Natural killer cell treated with Interleukin-12 subunit alpha and Interleukin-12 subunit beta and Interleukin-15 and Interleukin-18, amount 100 ng/mL, for 72 hours (primary cell): ENCODE data around the gene LRP5. TPM values are rescaled to one million over a fixed set of nuclear protein-coding genes. Genes with fewer than 3 reads are reported as not detected.

Experiments
- ATAC-seq, 2 donors: fragments of 150-1000 bp; cut with Tn5 transposase in 1 of 2; sonication (Bioruptor Pico), chemical (Tn5 transposase) in 1 of 2; 2 replicates each; pipeline ENCODE4 v1.10.0; 2021
- DNase-seq: peaks from one replicate; pipeline ENCODE4 v3.0.0; 2022; ENCODE audit warnings: low spot score
- H3K27ac Mint-ChIP-seq, 2 donors: 1 replicate in 1 of 2; 2 replicates in 1 of 2; pipeline ENCODE4 v1.8.0; 2022; ENCODE audit warnings: mixed read lengths in 2 of 2, mild to moderate bottlenecking in 1 of 2, moderate library complexity in 1 of 2
- H3K27me3 Mint-ChIP-seq, 2 donors: 1 replicate in 1 of 2; 2 replicates in 1 of 2; pipeline ENCODE4 v1.8.0; 2022; ENCODE audit warnings: mixed read lengths in 2 of 2
- H3K36me3 Mint-ChIP-seq: one replicate; pipeline ENCODE4 v1.8.0; 2022; ENCODE audit warnings: mixed read lengths
- H3K4me1 Mint-ChIP-seq, 2 donors: 1 replicate in 1 of 2; 2 replicates in 1 of 2; pipeline ENCODE4 v1.8.0; 2022; ENCODE audit warnings: low read depth in 2 of 2, mixed read lengths in 2 of 2, mild to moderate bottlenecking in 1 of 2
- H3K4me3 Mint-ChIP-seq: one replicate; pipeline ENCODE4 v1.8.0; 2022; ENCODE audit warnings: mixed read lengths
- H3K9me3 Mint-ChIP-seq: 2 replicates; pipeline ENCODE4 v1.8.0; 2022; ENCODE audit warnings: mixed read lengths
- total RNA-seq, 2 donors: library from RNA; stranded (reverse); gene quantifications; one replicate each; pipeline ENCODE4 v1.2.3, GENCODE V29; 2022

LRP5 gene
- total RNA-seq, 2 donors from 2014 or later: 0.93 to 2.1 TPM

DNA sequence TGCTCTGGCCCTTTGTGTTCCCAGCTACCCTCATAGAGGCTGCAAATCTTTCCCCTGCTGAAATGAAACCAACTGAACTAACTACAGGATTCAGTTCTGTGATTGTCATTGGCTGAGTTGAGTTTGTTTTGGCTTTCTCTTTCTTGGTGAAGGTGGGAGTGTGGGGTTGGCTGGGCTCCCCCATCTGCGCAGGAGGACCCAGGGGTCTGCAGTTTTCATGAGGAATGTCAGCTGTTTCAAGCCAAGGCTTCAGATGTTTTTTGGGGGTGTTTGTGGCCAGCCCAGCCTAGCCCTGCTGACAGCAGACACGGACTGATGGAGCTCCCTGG lies 34.0 kb downstream of the LRP5 start:
- ATAC-seq: no peak
- Mint-ChIP-seq H3K27me3 (peaks cover 0 to 2% of the 10 kb centered on the region in 2 donors), H3K9me3 (no peaks in the 10 kb centered on the region), H3K4me1 (peaks cover 5 to 6% of the 10 kb centered on the region in 2 donors), H3K27ac (no peak overlapping the region), H3K4me3 (no peak overlapping the region), H3K36me3 (no peaks in the 10 kb centered on the region)
- DNase-seq: no peak

DNA sequence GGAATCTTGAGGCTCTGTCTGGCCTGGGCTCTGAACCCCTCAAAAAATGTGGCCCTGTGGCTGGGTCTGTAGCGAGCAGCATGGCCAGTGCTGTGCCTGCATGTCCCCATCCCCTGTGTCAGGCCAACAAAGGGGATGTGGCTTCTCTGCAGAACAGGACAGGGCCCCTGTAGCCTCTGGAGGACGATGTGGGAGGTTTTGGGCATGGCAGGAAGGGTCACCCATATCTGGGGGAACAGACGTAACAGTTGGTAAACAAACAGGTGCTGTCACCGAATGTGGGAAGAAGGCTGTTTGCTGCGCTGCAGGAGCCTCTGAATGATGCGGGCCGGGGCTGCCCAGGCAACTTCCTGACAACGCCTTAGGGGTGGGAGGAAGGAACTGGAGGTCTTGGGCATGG lies 35.0 kb downstream of the LRP5 start:
- H3K27me3 Mint-ChIP-seq: no peaks in the 10 kb centered on the region
- no peaks in the 10 kb centered on the region for H3K9me3 Mint-ChIP-seq
- no peaks in the 10 kb centered on the region for H3K36me3 Mint-ChIP-seq
- ATAC-seq: no peak
- H3K4me3 Mint-ChIP-seq: no peak overlapping the region
- DNase-seq: no peak
- no peak overlapping the region for H3K27ac Mint-ChIP-seq
- peaks cover 0 to 3% of the 10 kb centered on the region in 2 donors for H3K4me1 Mint-ChIP-seq

DNA sequence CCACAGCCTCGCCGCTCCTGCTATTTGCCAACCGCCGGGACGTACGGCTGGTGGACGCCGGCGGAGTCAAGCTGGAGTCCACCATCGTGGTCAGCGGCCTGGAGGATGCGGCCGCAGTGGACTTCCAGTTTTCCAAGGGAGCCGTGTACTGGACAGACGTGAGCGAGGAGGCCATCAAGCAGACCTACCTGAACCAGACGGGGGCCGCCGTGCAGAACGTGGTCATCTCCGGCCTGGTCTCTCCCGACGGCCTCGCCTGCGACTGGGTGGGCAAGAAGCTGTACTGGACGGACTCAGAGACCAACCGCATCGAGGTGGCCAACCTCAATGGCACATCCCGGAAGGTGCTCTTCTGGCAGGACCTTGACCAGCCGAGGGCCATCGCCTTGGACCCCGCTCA lies 35.5 kb downstream of the LRP5 start:
- H3K36me3 Mint-ChIP-seq: no peaks in the 10 kb centered on the region
- ATAC-seq: no peak
- no peak overlapping the region for H3K27ac Mint-ChIP-seq

DNA sequence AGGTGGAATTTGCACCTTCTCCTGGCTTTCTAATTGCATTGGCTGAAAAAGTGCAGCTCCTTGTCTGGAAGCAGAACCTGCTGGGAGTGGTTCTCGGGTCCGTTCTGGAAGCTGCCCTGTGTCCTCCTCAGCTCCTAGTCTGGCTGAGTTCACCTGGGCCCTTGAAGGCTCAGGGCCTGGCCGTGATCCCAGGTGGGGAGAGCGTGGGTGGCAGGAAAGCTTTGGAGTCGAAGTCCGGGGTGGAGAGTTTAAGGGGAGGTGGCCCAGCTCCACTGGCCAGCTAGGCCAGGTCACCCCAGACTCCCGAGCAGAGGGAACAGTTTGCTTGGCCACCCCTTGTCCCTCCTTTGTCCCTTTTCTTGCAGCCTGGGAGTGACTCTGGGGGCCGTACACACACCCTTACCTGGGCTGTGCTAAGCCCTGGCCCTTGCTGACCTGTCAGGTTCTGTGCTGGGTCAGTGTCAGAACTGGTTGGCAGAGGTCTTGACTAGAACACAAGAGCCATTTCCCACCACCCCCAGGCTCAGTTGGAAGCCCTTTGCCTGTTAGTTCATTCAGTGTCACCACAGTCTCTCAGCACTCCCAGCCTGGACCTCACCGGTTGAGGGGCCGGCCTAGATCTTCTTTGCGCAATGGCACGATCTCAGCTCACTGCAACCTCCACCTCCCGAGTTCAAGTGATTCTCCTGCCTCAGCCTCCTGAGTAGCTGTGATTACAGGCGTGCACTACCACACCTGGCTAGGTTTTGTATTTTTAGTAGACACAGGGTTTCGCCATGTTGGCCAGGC lies 37.3 kb downstream of the LRP5 start:
- ATAC-seq (no peak), DNase-seq (no peak)
- Mint-ChIP-seq H3K4me1 (peaks cover 0 to 3% of the 10 kb centered on the region in 2 donors), H3K36me3 (no peaks in the 10 kb centered on the region), H3K9me3 (no peaks in the 10 kb centered on the region), H3K27me3 (no peaks in the 10 kb centered on the region), H3K4me3 (no peak overlapping the region), H3K27ac (no peak overlapping the region)

More for the DNA sequence above, 35.5 kb downstream of the LRP5 start:
- H3K4me1 Mint-ChIP-seq: peaks cover 0 to 3% of the 10 kb centered on the region in 2 donors
- no peak for DNase-seq
- H3K27me3 Mint-ChIP-seq: no peaks in the 10 kb centered on the region
- no peak overlapping the region for H3K4me3 Mint-ChIP-seq
- no peaks in the 10 kb centered on the region for H3K9me3 Mint-ChIP-seq

DNA sequence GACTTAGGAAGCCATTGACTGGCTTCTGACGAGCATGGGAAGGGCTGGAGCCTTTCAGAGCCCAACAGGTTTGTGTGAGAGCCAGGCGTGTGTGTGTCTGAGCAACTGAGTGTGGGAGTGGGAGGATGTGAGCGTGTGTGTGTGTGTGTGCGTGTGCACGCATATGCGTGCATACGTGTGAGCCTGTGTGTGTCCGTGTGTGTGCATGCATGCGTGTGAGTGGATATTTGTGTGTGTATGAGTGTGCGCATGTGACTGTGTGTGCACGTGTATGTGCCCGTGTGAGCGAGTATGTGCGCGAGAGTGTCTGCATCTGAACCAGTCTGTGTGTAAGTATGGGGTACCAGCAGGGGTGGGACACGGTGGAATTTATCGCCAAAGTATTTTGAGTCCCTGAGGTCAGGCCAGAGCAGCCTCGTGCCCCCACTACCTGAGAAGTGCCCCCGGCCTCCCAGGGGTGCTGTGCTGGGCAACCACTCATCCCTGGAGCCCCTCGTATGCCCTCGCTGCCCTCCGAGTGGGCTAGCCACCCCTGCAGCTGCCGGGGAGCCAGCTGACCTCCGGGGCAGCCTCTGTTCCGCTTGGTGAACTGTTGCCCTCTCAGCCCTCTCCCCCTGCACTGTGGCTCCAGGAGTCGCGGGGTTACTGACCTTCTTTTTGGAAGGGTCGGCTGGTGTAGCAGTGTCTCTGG lies 38.5 kb downstream of the LRP5 start:
- Mint-ChIP-seq H3K4me1 (peaks cover 0 to 3% of the 10 kb centered on the region in 2 donors), H3K9me3 (no peaks in the 10 kb centered on the region), H3K4me3 (no peak overlapping the region), H3K27ac (no peak overlapping the region), H3K27me3 (no peaks in the 10 kb centered on the region), H3K36me3 (no peaks in the 10 kb centered on the region)
- ATAC-seq (no peak), DNase-seq (no peak)

DNA sequence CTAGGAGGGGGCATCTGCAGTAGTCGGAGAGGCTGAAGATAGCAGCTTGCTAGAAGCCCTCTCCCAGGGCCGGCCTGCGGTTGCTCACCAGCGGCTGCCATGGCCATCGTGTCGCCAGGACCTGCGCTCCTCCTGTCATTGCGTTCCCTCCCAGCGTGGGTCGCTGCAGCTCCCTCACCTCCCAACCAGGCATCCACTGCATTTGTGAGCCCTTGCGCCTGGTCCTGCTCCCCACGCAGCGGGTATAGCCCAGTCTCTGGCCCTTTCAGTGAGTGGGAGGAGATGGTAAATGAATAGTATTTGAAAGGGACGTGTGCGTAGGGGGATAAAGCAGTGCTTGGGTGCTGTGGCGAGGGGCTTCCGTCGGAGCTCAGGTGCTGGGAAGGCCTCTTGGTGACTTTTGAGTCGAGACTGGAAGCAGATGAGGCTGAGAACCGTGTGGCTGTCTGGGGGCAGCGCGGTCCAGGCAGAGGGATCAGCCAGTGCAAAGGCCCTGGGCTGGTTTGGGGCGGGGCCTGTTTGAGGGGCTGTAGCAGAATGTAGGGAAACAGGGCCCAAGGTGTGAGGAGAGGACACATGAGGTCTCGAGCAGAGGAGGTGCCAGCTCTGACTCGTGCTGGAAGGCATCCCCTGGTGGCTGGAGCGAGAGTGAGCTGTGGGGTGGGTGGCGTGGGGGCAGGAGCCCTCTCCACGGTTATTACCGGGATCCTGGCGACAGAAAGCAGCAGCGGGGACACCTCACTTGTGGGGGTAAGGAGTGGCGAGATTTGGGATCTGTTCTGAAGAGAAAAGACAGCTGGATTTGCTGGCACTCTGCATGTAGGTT lies 39.3 kb downstream of the LRP5 start:
- peaks cover 0 to 2% of the 10 kb centered on the region in 2 donors for H3K27me3 Mint-ChIP-seq
- no peak for ATAC-seq
- H3K9me3 Mint-ChIP-seq: no peaks in the 10 kb centered on the region

DNA sequence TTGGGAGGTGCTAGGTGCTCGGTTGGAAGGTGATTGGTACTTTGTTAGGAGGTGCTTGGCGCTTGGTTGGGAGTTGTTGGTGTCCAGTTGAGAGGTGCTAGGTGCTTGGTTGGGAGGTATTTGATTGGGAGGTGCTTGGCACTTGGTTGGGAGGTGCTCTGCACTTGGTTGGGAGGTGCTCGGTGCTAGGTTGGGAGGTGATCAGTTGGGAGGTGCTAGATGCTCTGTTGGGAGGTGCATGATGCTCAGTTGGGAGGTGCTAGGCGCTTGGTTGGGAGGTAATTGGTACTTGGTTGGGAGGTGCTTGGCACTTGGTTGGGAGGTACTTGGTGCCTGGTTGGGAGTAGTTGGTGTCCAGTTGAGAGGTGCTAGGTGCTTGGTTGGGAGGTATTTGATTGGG lies 40.2 kb downstream of the LRP5 start:
- peaks cover 0 to 2% of the 10 kb centered on the region in 2 donors for H3K27me3 Mint-ChIP-seq
- DNase-seq (no peak), ATAC-seq (no peak)
- H3K9me3 Mint-ChIP-seq: no peaks in the 10 kb centered on the region
- no peak overlapping the region for H3K27ac Mint-ChIP-seq
- H3K4me1 Mint-ChIP-seq: no peaks in the 10 kb centered on the region
- H3K4me3 Mint-ChIP-seq: no peak overlapping the region
- no peaks in the 10 kb centered on the region for H3K36me3 Mint-ChIP-seq

More for the DNA sequence above, 39.3 kb downstream of the LRP5 start:
- DNase-seq: no peak
- Mint-ChIP-seq H3K4me1 (peaks cover 0 to 3% of the 10 kb centered on the region in 2 donors), H3K36me3 (no peaks in the 10 kb centered on the region), H3K27ac (no peak overlapping the region), H3K4me3 (no peak overlapping the region)

DNA sequence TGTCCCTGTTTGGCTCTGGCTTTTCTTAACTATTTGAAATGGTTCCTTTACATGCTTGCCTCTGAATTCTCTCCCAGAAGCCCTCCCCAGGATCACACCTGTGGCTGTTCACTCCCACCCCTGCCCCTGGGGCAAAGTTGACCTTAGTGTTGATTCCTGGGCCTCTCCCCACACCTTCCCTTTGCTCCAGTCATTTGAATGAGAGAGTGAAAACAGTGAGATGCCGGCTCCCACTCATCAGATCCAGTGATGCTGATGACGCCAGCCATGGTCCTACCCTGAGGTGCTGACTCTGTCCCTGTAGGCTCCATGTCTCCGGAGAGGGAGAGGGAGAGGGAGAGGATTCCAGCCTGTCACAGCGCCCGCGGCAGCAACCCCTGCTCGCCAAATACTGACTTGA lies 40.7 kb downstream of the LRP5 start:
- Mint-ChIP-seq H3K4me1 (no peaks in the 10 kb centered on the region), H3K4me3 (no peak overlapping the region), H3K9me3 (no peaks in the 10 kb centered on the region), H3K36me3 (no peaks in the 10 kb centered on the region), H3K27ac (no peak overlapping the region), H3K27me3 (peaks cover 0 to 2% of the 10 kb centered on the region in 2 donors)
- ATAC-seq (no peak), DNase-seq (no peak)

DNA sequence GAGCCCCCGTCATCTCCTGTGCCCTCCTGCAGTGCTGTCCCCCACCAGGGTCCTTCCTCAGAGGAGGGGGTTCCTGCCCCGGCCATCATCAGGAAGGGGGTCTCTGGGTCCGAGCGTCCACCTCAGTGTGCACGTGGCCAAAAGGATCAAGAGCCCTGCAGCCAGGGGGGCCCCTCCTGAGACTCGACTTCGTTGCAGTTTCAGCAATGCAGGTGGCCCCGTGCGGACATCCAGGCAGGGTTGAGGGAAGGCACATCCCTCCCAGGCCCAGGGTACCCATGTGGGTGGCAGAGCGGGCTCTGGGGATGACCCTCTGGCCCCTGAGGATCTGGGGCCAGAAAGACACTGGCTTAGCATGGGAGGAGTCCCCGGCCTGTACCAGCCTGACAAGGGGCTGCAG lies 41.3 kb downstream of the LRP5 start:
- no peak overlapping the region for H3K27ac Mint-ChIP-seq
- H3K9me3 Mint-ChIP-seq: no peaks in the 10 kb centered on the region
- peaks cover 0 to 2% of the 10 kb centered on the region in 2 donors for H3K27me3 Mint-ChIP-seq
- no peak for DNase-seq
- ATAC-seq: no peak
- H3K36me3 Mint-ChIP-seq: no peaks in the 10 kb centered on the region
- no peak overlapping the region for H3K4me3 Mint-ChIP-seq
- H3K4me1 Mint-ChIP-seq: no peaks in the 10 kb centered on the region

DNA sequence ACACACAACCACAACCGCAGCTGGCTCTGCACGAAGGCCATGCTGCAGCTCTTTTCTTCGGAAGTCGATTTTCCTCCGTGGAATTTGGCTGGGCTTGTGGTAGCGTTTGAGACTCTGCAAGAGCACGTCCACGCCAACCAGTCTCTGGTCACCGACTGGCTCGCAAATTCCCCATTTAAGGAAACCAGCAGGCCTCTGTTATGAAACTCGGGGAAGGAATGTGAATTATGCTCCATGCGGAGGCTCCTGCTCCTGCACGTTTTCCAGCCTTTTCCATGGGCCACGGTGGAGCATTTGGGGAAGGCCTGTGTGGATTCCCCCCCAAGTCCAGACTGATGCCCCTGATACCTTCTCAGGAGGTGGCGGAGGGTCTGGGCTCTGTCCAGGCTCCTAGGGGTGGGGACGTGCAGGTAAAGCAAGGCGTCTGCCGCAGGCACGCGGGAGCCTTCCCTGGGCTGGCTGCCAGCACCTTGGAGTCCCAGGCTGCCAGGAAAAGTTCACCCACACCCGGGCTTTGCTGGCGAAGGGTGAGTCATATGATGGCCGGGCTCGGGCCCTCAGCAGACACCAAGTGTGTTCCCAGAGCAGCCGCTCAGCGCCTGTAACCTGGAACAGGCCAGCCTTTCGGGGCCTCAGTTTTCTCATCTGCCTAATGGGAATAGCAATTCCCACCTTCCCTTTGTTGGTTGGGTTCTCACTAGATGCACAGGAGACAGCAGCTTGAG lies 41.9 kb downstream of the LRP5 start:
- no peaks in the 10 kb centered on the region for H3K36me3 Mint-ChIP-seq
- peaks cover 0 to 2% of the 10 kb centered on the region in 2 donors for H3K27me3 Mint-ChIP-seq
- no peaks in the 10 kb centered on the region for H3K9me3 Mint-ChIP-seq
- no peak overlapping the region for H3K27ac Mint-ChIP-seq
- no peak overlapping the region for H3K4me3 Mint-ChIP-seq
- H3K4me1 Mint-ChIP-seq: no peaks in the 10 kb centered on the region
- DNase-seq: no peak
- no peak for ATAC-seq

DNA sequence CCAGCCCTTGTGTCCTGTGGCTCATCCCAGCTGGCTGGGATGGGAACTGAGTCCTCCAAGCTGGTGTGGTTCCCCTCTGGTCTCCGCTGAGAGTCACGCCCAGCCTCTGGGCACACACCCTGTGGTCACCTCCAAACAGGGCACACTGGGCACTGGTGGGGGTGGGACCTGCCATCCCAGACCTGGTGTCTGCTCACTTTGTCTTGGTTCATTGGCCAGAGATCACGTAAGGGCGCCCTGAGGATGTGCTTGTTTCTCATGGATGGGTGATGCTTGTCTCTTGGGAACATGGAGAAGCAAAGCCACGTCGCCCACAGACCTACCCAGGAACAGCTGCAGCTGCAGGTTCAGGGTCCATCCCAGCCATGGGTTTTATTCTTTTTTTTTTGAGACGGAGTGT lies 43.1 kb downstream of the LRP5 start:
- ATAC-seq: no peak
- H3K27me3 Mint-ChIP-seq: peaks cover 0 to 2% of the 10 kb centered on the region in 2 donors
- no peak overlapping the region for H3K4me3 Mint-ChIP-seq
- no peaks in the 10 kb centered on the region for H3K9me3 Mint-ChIP-seq
- no peak overlapping the region for H3K27ac Mint-ChIP-seq
- H3K4me1 Mint-ChIP-seq: no peaks in the 10 kb centered on the region
- no peaks in the 10 kb centered on the region for H3K36me3 Mint-ChIP-seq
- DNase-seq: no peak

DNA sequence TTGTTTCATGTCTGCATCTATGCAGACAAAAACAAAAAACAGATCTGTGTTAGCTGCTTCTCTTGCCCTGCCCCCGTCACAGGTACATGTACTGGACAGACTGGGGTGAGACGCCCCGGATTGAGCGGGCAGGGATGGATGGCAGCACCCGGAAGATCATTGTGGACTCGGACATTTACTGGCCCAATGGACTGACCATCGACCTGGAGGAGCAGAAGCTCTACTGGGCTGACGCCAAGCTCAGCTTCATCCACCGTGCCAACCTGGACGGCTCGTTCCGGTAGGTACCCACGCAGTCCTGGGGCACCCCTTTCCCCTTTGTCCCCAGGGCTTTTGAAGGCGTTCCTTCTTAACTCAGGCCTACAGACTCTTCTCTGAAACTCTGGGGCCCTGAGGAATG lies 45.2 kb downstream of the LRP5 start:
- Mint-ChIP-seq H3K36me3 (no peaks in the 10 kb centered on the region), H3K27ac (no peak overlapping the region), H3K4me3 (no peak overlapping the region), H3K9me3 (no peaks in the 10 kb centered on the region), H3K4me1 (no peaks in the 10 kb centered on the region), H3K27me3 (peaks cover 0 to 2% of the 10 kb centered on the region in 2 donors)
- no peak for ATAC-seq
- DNase-seq: no peak

DNA sequence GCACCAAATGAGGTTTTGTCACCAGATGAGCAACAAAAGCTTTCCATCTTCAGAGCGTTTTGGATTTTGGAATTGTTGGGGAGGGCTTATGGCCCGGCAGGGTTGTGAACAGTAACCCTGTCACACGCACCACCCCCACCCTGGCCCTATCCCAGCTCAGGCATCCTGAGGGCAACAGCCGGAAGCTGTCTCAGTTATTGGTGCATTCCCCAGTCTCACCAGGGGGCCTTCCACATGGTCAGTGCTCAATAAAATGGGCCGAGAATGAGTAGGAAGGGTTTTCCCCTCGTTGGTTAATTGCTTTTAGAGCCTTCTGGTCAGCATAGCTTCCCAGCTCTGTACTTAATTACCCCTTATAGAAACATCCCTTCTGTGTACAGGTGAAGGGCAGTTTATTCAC lies 46.0 kb downstream of the LRP5 start:
- Mint-ChIP-seq H3K4me1 (no peaks in the 10 kb centered on the region), H3K27me3 (peaks cover 0 to 2% of the 10 kb centered on the region in 2 donors), H3K9me3 (no peaks in the 10 kb centered on the region), H3K27ac (no peak overlapping the region), H3K36me3 (no peaks in the 10 kb centered on the region), H3K4me3 (no peak overlapping the region)
- ATAC-seq (no peak), DNase-seq (no peak)
